ENCODE data around the gene SLC25A30.
"Not testable (repeated sequence)": the region's sequence is repeated elsewhere in the genome, so short reads cannot be mapped to it uniquely, and the experiment has no call there.

The SLC25A30 gene

GRCh38 chr13:45349438-45349837 lies 68.7 kb downstream of the SLC25A30 start:
- Histone ChIP-seq H3K27me3 (replicated peaks; ENCODE audit: insufficient read depth, low read length) (no peaks in the 10 kb centered on the region), H3K9me2 (replicated peaks; ENCODE audit: insufficient read depth, low read length) (no peaks in the 10 kb centered on the region), H4K20me1 (ENCODE audit: insufficient read depth, low read length) (no peaks in the 10 kb centered on the region), H3K27ac (ENCODE audit: low read length) (no peak overlapping the region), H3K4me2 (ENCODE audit: low read depth, low read length) (no peak overlapping the region), H2AFZ (ENCODE audit: low read length) (no peak overlapping the region), H3K9me3 (replicated peaks; ENCODE audit: insufficient read depth, low read length) (no peaks in the 10 kb centered on the region), H3K9ac (ENCODE audit: low read length) (no peak overlapping the region), H3K4me1 (ENCODE audit: low read length) (no peaks in the 10 kb centered on the region), H3K4me3 (ENCODE audit: low read length) (no peak overlapping the region), H3F3A (ENCODE audit: insufficient read depth, low read length) (no peaks in the 10 kb centered on the region), H3K36me3 (replicated peaks; ENCODE audit: insufficient read depth, low read length) (no peaks in the 10 kb centered on the region), H3K79me2 (ENCODE audit: low read length) (no peaks in the 10 kb centered on the region)
- TF ChIP-seq EZH2 (optimal IDR thresholded peaks at IDR 0.05; ENCODE audit: low read depth, low read length) (no peak), CTCF (IDR thresholded peaks at IDR 0.05; ENCODE audit: low read length) (no peak), EZH2phosphoT487 (IDR thresholded peaks at IDR 0.05; ENCODE audit: low read length) (no peak)
- no peak for DNase-seq

DNA sequence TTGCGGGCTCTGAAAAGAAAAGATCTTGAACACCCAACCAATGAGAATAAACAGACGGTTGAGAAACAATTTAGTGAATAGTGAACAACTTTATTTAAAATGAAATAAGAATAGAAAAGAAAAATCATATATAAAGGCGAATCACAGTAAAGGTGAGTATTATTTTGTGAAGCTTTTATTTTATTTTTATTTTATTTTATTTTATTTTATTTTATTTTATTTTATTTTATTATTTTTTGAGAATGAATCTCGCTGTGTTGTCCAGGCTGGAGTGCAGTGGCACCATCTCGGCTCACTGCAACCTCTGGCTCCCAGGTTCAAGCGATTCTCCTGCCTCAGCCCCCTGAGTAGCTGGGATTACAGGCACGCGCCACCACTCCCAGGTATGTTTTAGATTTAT lies 74.1 kb downstream of the SLC25A30 start:
- H3K4me2 ChIP-seq (ENCODE audit: low read depth, low read length); H3K27ac ChIP-seq (ENCODE audit: low read length); H3K9ac ChIP-seq (ENCODE audit: low read length); H2AFZ ChIP-seq (ENCODE audit: low read length); H3K36me3 ChIP-seq (replicated peaks; ENCODE audit: insufficient read depth, low read length); H3K4me3 ChIP-seq (ENCODE audit: low read length); H3K9me2 ChIP-seq (replicated peaks; ENCODE audit: insufficient read depth, low read length); DNase-seq; H3K4me1 ChIP-seq (ENCODE audit: low read length); H3K27me3 ChIP-seq (replicated peaks; ENCODE audit: insufficient read depth, low read length); H3K9me3 ChIP-seq (replicated peaks; ENCODE audit: insufficient read depth, low read length); H4K20me1 ChIP-seq (ENCODE audit: insufficient read depth, low read length): not testable (repeated sequence)
- Histone ChIP-seq H3K79me2 (ENCODE audit: low read length) (peaks cover 30% of the 10 kb centered on the region), H3F3A (ENCODE audit: insufficient read depth, low read length) (0 out of 2 replicates have a peak, but pooled peaks cover 11% of the 10 kb centered on the region)

Measured in MM.1S (cell line).